GM12892 (cell line): ENCODE results near the gene ABLIM2.

Experiments
- POLR2A ChIP-seq: IDR thresholded peaks from 2 replicates; pipeline ENCODE4 v1.6.1; 2011; ENCODE audit warnings: low read depth, low read length, control low read depth
- POLR2AphosphoS5 ChIP-seq: IDR thresholded peaks from 2 replicates; pipeline ENCODE4 v1.6.1; 2011; ENCODE audit warnings: low read depth, low read length, control low read depth
- TAF1 ChIP-seq: IDR thresholded peaks from 2 replicates; pipeline ENCODE4 v1.6.1; 2011; ENCODE audit warnings: low read depth, mild to moderate bottlenecking, control low read depth, low read length, borderline replicate concordance

GRCh38 chr4:8028368-8028767, 130.2 kb downstream of the ABLIM2 start:
- TF ChIP-seq POLR2A: no peak
- no peak for TF ChIP-seq POLR2AphosphoS5
- no peak for TF ChIP-seq TAF1
